Dermis microvascular lymphatic vessel endothelial cell (primary cell): ENCODE data around the gene SLC25A12. TPM values are rescaled to one million over a fixed set of nuclear protein-coding genes. Genes with fewer than 3 reads are reported as not detected.
A peak's percentile ranks its signal among the peaks of the same experiment; 100 is the strongest.

Source experiments
- DNase-seq, 2 donors: peaks; one replicate each; pipeline versions ENCODE4 v3.0.0 to v3.0.0-alpha.2; 2010; ENCODE audit warnings: low read depth in 2 of 2
- total RNA-seq: library from RNA; depleted of rRNA; stranded (reverse); fragments of >200 nt; gene quantifications from 2 replicates; pipeline ENCODE4 v1.2.1, GENCODE V29; 2014

SLC25A12 gene
- total RNA-seq, 1 donor from 2014 or later: 11.8 TPM

DNA sequence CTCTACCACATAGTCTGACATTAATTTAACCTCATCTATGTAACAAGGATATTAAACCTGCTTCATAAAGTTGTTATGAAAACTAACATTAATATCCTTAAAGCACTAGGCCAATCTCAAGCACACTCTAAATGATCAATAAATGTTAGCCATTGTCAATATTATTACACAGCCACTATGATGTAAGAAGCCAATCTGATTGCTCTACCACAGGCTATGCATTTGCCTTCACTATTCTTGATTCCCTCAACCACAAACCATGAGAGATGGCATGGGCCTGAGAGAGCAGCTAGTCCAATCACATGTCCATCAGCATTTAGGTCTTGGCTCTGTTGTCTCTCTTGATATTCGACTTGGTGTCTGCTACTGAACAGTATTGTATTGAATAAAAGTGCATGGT lies 4.2 kb downstream of the SLC25A12 start:
- DNase-seq: no peak

DNA sequence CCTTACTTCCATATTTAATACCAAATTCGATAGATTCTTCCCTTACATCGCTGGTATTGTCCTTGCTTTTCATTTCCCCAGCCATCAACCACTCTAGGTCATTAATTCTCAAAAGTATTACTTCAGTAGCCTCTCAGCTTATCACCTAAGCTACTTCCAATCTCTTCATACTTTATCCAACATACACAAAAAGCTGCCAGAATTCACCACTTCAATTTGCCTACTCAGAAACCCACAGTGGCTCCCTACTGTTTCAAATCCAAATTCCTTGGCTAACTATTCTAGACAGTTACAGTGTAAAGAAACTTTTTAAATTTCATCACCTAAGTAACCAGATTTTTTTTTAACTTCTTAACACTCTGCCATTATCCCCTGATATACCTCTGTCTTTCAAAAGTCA lies 4.7 kb downstream of the SLC25A12 start:
- no peak for DNase-seq

DNA sequence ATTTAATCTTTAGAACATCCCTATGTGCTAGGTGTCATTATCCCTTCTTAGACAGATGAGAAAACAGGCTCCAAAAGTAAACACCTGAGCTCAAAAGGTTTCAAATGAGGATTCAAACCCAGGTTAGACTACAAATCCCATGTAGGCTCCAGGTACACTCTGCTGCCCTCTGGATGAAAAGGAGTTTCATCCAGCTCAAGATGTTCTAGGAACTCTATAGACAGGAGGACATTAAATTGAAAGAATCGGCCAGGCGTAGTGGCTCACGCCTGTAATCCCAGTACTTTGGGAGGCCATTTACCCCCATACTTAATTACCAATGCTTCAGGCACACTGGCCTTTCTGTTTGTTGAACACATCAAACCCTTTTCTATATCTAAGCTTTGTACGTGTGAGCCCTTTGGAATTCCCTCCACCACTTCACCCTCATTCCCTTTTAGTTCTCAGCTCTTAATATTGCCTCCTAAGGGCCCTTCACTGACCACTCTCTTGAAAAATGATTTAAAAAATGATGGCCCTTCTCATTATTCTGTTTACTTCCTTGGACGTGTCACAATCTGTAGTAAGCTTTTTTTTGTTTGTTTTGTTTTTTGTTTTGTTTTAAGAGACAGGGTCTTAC lies 10.7 kb downstream of the SLC25A12 start:
- DNase-seq: no peak

DNA sequence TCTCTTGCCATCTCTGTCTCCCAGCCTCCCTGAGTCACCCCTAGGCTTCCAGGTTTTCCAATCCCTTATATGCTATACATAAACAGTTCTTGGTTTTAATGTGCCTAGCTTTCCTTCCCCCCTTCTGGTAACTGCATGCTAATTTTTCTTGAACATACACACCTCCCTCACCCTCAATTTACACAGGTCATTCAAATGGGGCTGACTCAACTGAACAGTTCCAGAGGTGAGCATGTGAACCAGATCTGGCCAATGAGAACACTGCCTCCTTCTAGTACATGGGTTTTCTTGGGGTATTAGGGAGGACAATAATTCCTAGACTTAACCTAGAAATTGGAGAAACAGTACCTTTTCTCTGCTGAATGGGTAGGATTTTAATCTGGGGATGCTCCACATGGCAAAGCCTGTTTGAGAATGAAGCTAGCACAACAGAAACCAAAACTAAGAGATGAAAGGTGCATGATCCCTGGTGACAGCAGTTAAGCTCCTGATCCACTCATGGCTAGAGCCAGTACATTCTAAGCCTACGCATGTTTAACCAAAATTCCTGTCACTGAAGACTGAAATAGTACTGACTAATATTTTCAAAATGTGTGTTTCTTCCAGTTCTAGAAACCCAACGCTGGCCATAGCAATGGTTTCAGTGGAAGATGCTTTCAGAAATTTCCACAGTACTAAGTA lies 11.8 kb downstream of the SLC25A12 start:
- DNase-seq: no peak

DNA sequence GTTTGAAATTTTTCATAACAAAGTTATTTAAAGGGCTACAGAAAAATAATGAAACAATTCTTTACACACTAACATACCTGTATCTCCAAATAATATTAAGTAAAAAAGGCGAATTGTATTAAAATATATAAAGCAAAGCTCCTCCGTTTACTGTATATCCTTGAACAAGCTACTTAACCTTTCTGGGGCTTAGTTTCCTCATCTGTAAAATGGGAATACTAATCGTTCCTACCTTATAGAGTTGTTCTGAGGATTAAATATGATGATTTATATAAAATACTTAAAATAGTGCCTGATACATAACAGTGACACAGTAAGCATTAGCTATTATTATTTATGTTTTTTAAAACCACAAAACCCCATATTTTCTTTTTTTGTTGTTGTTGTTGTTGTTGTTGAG lies 13.3 kb downstream of the SLC25A12 start:
- DNase-seq: no peak

DNA sequence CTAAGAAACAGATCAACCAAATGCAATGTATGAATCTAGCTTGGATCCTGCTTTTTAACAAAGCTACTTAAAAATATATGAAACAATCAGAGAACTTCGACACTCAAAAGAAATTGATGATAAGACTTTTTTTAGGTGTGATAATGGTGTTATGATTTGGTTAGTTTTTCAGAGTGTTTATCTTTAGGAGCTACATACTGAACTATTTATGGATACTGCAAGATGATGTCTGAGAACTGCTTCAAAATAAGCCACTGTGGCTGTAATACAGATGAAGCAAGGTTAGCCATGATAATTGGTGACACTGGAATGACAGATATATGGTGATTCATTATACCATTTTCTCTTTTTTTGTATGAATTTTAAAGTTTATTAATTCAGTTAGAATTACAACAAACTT lies 14.2 kb downstream of the SLC25A12 start:
- no peak for DNase-seq

DNA sequence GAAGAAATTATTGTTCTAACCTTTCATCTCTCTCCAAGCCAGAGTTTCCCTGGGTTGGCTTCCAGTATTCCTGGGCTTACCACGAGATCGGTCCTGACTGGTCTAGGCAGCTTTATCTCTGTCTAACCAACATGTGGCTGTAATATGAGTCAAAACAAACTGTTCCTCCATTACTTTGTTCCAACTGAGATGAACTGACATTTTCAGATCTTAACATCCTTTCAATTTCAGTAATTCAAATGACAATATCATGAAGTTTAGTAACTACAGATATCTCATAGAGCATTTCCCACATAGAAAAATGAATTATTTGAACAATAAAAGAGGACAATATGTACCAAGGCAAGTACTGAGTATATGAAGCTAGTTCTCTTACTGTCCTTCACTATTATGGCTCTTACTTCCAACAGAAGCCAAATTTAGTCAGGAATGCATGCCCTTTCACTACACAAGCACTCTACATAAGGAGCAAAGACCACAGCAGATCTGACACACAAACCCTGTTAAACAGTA lies 15.5 kb downstream of the SLC25A12 start:
- DNase-seq: no peak

DNA sequence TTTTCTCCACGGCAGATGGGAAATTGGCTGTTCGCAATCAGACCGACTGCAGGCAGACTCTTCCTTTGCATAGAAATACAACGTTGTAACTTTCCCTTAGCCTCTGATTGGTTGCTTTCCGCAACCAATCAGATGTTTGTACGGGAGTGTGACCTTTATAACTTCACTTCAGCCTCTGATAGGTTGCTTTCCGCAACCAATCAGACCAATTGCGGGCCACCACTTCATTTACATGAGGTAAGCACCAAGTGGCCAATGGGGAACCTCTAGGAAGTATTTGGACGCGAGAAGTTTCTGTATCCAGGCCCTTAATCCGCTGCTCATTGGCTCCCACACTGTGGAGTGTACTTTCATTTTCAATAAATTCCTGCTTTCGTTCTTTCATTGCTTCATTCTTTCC lies 19.1 kb downstream of the SLC25A12 start:
- DNase-seq: no peak

DNA sequence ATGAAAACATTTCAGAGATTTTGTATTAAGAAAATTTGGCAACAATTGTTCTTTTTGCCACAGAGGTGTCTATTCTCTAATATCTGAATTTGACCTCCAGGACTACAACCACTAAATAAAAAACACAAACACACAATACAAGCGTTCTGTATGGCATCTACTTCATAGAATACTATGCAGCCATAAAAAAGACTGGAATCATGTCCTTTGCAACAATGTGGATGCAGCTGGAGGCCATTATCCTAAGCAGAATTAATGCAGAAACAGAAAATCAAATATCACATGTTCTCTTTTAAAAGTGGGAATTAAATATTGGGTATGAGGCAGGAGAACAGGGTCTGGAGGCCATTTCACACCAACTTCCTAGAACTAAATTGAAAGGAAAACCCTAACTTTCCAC lies 19.5 kb downstream of the SLC25A12 start:
- no peak for DNase-seq

DNA sequence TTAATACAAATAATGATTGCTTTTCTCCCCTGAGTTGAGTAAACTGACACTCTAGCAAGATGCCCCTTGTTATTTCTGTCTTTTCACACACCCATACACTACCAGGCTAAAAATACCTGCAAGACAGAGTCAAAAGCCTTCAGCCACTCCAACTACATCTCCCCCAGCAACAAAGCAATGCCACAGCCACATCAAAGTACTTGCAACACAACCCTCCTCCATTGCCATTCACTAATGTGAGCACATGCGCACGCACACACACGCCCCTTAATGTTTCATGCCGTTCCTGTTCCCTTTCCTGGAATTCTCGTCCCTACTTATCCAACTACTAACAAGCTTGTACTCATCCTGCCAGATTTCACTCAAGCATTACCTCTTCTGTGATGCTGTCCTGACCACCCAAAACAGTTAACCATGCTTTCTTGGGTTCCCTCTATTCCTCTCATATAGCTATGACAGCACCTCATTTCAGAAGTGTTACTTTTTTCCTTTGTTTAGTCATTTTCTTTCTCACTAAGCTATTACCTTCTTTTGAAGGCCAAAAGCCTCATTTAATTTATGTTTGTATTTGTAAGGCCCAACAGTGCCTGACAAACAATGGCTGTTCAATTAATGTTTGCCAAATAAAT lies 29.6 kb downstream of the SLC25A12 start:
- DNase-seq: no peak

DNA sequence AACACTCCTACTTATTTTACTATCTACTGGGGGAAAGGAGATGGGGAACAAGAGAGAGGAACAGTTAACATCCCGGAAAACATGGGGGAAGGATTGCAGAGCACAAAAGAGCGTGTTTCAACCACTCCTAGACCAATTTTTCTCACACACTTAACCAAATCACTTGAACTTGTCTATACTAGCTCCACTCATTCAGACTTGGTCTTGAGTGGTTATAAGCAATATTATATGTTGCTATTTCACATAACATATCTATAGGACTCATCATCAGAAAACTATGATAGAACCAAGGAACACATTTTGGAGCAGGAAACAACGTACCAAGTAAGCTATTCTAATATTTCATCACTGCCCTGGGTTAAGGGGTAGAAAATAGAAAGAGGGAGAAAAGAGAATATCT lies 31.5 kb downstream of the SLC25A12 start:
- no peak for DNase-seq

DNA sequence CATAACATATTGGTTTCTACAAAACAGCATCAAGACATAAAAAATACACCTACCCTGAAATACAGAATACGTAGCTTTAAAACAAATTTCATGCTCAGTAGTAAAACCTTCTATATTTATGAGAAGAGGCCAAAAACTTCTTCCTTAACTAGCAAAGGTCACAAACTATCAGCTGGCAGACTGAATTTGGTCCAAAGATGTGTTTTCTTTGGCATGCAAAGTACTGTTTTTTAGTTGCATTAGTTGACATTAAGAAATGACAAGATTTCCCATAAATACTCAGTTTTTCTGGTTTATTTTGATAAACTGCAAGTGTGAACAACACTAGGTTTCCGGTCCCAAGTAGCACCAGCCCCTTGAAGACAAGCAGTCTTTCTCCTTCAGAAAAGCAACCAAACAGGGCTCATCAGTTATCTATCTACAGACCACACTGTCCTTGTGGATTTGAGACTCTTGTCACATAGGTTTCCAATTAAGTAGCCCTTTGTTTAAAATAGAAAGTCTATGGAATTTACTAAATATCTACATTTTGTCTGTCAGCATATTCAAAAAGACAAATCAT lies 35.6 kb downstream of the SLC25A12 start:
- DNase-seq: peak in 1 of 2 donors; percentile 78

DNA sequence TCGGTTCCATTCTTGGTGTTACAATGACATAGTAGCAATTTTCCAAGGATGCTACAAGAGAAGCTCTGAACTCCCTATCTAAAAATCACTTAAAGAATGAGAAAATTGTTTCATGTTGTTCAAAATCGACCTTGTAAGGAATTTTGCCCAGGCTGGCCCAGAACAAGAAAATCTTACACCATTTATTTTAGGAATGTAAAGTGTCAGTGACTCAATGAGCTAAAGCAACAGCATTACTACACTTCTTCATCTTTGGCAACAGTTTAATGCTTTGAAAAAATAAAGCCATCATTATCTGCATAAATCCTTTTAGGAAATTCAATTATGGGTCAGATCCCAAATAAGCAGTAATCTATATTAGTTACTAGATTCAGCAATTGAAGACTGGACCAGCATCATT lies 38.6 kb downstream of the SLC25A12 start:
- no peak for DNase-seq

DNA sequence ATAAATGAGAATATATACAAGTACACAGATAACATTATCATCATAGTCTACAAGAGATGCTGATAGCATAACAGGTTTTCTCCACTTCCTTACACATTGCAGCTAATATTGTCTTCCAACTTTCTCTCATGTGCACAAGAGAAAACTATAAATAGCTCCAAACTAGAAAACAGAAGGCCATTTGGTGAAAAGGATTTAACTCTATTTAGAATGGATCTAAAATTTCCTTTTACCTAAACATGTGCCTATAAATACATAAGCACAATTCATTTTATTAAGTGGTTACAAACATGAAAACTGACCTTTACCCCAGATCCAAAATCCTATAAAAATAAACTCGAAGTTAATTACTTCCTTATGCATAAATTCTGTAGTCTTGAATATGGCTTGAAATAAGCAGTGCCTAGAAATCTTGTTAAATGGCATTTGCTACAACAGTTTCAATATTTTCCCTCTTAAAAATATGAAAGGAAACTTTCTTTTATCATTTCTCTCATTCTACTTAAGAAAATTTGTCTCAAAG lies 41.6 kb downstream of the SLC25A12 start:
- DNase-seq: no peak

DNA sequence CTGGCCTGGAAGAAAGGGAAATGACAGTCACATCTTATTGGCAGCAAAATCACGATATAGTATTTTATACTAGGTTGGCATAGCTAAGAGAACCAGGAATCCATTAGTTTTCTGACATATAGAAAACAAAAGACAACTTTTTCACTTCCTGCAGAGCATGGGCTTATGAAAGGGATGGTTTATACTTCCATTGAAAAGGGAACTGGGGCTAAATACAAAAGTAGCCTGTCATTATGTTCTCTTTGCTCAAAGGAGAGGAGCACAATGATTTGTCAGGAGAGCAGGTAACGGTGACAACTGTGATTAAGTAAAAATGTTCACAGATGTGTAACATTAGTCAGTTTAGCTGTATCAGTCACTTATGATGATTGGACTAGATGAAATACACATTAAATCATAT lies 46.4 kb downstream of the SLC25A12 start:
- DNase-seq: no peak

DNA sequence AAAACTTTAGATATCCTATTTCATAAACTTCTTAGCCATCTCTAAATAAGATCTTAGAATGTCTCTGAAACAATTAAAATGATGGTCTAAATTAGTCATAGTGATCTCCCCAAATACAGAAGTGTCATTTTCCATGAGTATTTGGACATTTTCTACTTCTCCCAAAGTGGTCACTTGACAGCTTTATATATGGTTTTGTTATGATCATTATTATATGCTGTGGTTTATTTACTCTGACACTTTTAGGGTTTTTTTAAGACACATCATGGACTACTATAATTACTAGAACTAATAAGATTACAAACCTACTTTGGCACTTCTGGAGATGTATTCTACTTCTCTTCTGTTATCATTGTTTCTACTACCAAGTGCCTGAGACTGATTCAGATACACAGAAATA lies 47.1 kb downstream of the SLC25A12 start:
- no peak for DNase-seq

DNA sequence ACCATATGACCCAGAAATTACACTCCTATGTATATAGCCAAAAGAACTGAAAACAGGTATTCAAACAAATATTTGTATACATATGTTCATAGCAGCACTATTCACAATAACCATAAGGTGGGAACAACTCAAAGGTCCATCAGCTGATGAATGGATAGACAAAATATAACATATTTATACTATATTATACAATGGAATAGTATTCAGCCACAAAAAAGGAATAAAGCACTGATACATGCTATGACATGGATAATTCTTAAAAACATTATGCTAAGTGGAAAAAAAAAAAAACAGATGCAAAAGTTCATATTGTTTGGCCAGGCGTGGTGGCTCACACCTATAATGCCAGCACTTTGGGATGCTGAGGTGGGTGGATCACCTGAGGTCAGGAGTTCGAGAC lies 52.0 kb downstream of the SLC25A12 start:
- no peak for DNase-seq

DNA sequence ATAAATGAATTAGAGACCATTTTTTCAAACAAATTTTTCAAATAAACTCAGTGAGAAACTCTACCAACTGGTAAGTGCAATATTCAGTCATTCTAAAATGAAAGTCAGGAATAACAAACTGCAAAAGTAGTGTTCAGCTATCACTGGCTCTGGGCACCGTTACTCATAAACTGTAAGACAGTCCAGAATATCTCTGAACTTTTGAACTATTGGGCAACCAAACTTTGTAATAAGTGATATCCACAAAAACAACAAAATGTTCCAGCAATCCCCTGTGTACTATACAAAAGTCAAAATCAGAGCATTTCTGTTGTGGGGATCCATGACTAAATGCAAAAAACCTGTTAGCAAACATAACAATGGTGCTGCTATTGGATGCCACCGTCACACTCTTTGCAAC lies 56.3 kb downstream of the SLC25A12 start:
- DNase-seq: peak in 1 of 2 donors; percentile 3

DNA sequence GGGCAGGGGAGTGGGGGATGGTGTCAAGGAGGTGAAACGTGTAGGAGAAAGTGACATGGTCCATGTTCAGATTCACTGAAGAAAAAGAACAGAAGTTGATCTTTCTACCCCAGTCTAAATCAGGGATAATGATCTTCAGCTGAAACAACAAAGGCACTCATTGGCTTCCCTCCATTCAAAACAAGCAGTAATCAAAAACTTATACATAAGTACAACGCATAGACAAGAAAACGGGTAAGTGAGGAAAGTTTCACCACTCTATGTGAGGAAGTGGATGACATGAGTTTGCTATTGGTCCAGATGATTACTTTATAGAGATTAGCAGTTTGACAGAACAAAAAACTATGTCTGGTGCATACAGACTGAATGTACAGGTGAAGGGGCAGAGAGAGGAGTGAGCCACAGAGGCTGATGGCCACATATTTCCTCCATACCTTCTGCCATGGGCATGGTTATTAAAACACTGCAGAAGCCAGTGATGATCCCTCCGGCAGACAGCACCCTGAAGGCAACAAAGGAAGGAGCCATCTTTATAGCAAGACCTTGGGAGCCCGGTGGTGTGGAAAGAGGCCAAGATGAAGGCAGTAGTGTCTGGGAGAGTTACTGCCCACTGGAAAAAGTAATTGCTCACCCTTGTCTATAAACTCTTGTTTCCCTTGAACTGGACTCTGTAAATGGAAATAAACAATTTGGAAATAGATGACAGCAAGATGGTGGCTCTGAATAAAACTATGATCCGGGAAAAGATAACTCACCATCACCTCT lies 57.7 kb downstream of the SLC25A12 start:
- DNase-seq: peak in 1 of 2 donors; percentile 72

DNA sequence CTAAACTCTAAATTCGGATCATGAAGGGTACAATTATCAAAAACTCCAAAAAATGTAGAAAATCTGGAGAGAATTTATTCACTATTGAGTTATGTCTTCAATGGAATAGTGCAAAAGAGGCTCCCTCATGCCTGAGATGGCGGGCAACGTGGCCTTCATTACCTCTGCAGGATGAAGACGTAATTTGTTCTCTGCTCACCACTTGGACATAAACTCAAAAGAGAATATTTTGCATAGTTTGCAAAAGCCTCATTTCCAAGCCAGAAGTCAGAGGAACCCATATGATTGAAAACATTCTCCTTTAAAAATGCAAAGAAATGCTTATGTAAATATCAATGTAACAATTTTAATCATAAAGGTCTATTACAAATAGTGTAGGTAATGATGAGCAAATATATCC lies 58.7 kb downstream of the SLC25A12 start:
- DNase-seq: no peak

DNA sequence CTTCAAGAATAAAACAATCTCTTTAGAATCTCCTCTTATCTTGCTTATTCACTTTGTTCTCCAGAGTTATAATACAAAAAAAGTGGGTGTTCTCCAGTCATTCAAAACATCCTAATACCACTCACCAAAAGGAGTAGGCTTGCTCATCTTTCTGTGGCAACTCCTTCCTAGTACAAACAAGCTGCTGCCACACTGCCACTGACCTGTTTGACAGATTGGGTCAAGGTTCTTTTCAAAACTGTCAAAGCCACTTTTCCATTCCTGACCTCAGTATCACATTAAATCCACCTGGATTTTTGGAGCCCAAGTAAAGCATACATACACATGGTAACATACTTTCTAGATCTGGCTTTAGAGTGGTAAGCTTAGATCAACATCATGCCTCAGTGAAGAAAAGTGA lies 59.8 kb downstream of the SLC25A12 start:
- no peak for DNase-seq

DNA sequence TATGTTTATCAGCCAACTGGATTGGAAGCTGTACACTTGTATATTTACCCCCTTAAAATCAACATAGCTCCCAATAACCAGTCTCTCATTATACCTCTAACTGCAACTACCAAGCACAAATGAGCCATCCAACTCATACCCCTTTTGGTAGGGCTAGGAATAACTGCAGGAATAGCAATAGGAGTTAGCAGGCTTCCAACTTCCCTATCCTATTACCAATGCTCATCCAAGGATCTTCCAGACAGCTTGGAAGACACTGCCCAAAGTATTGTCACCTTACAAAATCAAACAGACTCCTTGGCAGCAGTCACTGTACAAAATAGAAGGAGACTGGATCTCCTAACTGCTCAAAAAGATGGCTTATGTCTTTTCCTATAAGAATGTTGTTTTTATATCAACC lies 61.6 kb downstream of the SLC25A12 start:
- DNase-seq: no peak
